GM19239 (cell line): Measurements from ENCODE around the gene SMYD2.

Experiments
- DNase-seq: peaks from one replicate; pipeline ENCODE4 v3.0.0; 2011; ENCODE audit warnings: low spot score; ENCODE audit not compliant: insufficient read length
- FAIRE-seq: peaks from 2 replicates; lab custom pipeline; 2011; peaks lifted over from hg19 to GRCh38; lab: Jason Lieb, UNC

The SMYD2 gene

GRCh38 chr1:214383381-214384372 is 102.7 kb downstream of the SMYD2 start:
- no peak for FAIRE-seq
- no peak for DNase-seq

GRCh38 chr1:214384373-214385079 is 103.6 kb downstream of the SMYD2 start:
- no peak for FAIRE-seq
- no peak for DNase-seq

- FAIRE-seq (no peak), DNase-seq (no peak)
Measured at GRCh38 chr1:214385428-214385827, 104.5 kb downstream of the SMYD2 start.

GRCh38 chr1:214386333-214386732 is 105.4 kb downstream of the SMYD2 start:
- DNase-seq (no peak), FAIRE-seq (no peak)
